GM12878 (cell line): Measurements from ENCODE around the gene COL25A1. TPM values are rescaled to one million over a fixed set of nuclear protein-coding genes. Genes with fewer than 3 reads are reported as not detected.

Experiments used
- ATAC-seq: fragments of 200-7000 bp; cut with Tn5 transposase; 3 replicates; pipeline ENCODE4 v1.9.1; 2020; ENCODE audit warnings: mild to moderate bottlenecking, moderate library complexity
- BruUV-seq: library from RNA; stranded (reverse); fragments of 400-500 nt; replicated peaks from 2 replicates; lab custom pipeline; 2021; lab: Mats Ljungman, UMichigan
- CTCF ChIA-PET: fragments of 300-600 bp; sonication (Branson Sonifier 250); formaldehyde crosslinking; extraction: SDS; loops from one replicate; lab custom pipeline; 2021; ENCODE audit warnings: inconsistent platforms; lab: Yijun Ruan, JAX
- POLR2A ChIA-PET: fragments of 350-600 bp; formaldehyde crosslinking; extraction: SDS; loops from one replicate; lab custom pipeline; 2021; ENCODE audit warnings: inconsistent platforms; lab: Charles Lee
- RAD21 ChIA-PET: fragments of 300-600 bp; sonication (Branson Sonifier 250); formaldehyde crosslinking; loops from one replicate; lab custom pipeline; 2023; ENCODE audit warnings: antibody characterized with exemption; ENCODE audit not compliant: unreplicated experiment; lab: Charles Lee
- SMC1A ChIA-PET: fragments of 300-600 bp; sonication (Branson Sonifier 250); formaldehyde crosslinking; loops from one replicate; lab custom pipeline; 2023; ENCODE audit not compliant: unreplicated experiment, uncharacterized antibody; lab: Charles Lee
- DNase-seq: peaks from one replicate; pipeline ENCODE4 v3.0.0-alpha.2; 2011; ENCODE audit warnings: low read depth, low spot score
- FAIRE-seq: peaks from 3 replicates; lab custom pipeline; 2011; peaks lifted over from hg19 to GRCh38; lab: Jason Lieb, UNC
- H2AFZ ChIP-seq: 2 replicates; pipeline ENCODE4 v1.6.0; 2011; ENCODE audit warnings: low read depth, low read length, control low read depth; ENCODE audit not compliant: control insufficient read depth
- H3K27ac ChIP-seq: 2 replicates; pipeline ENCODE4 v1.5.1; 2011; ENCODE audit warnings: control low read depth; ENCODE audit not compliant: control insufficient read depth, insufficient read depth
- H3K27me3 ChIP-seq, 2 experiments: replicated peaks in 1 of 2; 2 replicates each; pipeline versions ENCODE4 v1.6.0 to v1.6.1; 2011; ENCODE audit warnings: low read length in 1 of 2; ENCODE audit not compliant: control insufficient read depth in 2 of 2, insufficient read depth in 2 of 2
- H3K36me3 ChIP-seq, 2 experiments: 2 replicates each; pipeline ENCODE4 v1.5.1; 2011; ENCODE audit warnings: low read length in 1 of 2; ENCODE audit not compliant: control insufficient read depth in 2 of 2, insufficient read depth in 2 of 2
- H3K4me1 ChIP-seq: 2 replicates; pipeline ENCODE4 v1.6.1; 2011; ENCODE audit warnings: mild to moderate bottlenecking, low read length, moderate library complexity, mixed read lengths; ENCODE audit not compliant: control insufficient read depth, insufficient read depth
- H3K4me2 ChIP-seq: 2 replicates; pipeline ENCODE4 v1.6.0; 2011; ENCODE audit warnings: control low read depth; ENCODE audit not compliant: control insufficient read depth, insufficient read depth
- H3K4me3 ChIP-seq: fragments of 200-600 bp; sonication (generic); 2 replicates; pipeline ENCODE4 v1.5.1; 2016
- H3K79me2 ChIP-seq: 2 replicates; pipeline ENCODE4 v1.6.0; 2011; ENCODE audit warnings: low read length; ENCODE audit not compliant: control insufficient read depth, insufficient read depth
- H3K9ac ChIP-seq: 2 replicates; pipeline ENCODE4 v1.8.0; 2011; ENCODE audit warnings: low read length, control low read depth, mixed read lengths; ENCODE audit not compliant: control insufficient read depth, insufficient read depth
- H3K9me3 ChIP-seq: replicated peaks from 3 replicates; pipeline ENCODE4 v1.5.1; 2011; ENCODE audit warnings: mild to moderate bottlenecking, low read length; ENCODE audit not compliant: control insufficient read depth, insufficient read depth
- H4K20me1 ChIP-seq: 2 replicates; pipeline ENCODE4 v1.6.0; 2011; ENCODE audit not compliant: control insufficient read depth, insufficient read depth
- E4F1 ChIP-seq: fragments of 450-650 bp; IDR thresholded peaks from 2 replicates; pipeline ENCODE4 v1.6.1; 2018; ENCODE audit warnings: borderline replicate concordance, mild to moderate bottlenecking; ENCODE audit not compliant: partially characterized antibody
- GATAD2B ChIP-seq: fragments of 450-650 bp; conservative IDR thresholded peaks from 2 replicates; pipeline ENCODE4 v1.6.1; 2017; ENCODE audit warnings: low read depth, mild to moderate bottlenecking, moderate library complexity
- IKZF2 ChIP-seq, 2 experiments: fragments of 450-650 bp; IDR thresholded peaks; 2 replicates each; pipeline ENCODE4 v1.6.1; 2017; ENCODE audit warnings: mild to moderate bottlenecking in 2 of 2, moderate library complexity in 2 of 2
- MLLT1 ChIP-seq: fragments of 450-650 bp; IDR thresholded peaks from 2 replicates; pipeline ENCODE4 v1.6.1; 2016; ENCODE audit warnings: mild to moderate bottlenecking
- PML ChIP-seq: IDR thresholded peaks from 2 replicates; pipeline ENCODE4 v1.6.1; 2012; ENCODE audit warnings: low read length, inconsistent platforms
- POLR2A ChIP-seq: IDR thresholded peaks from 2 replicates; pipeline ENCODE4 v1.6.1; 2011; ENCODE audit warnings: low read depth, mild to moderate bottlenecking, low read length
- POU2F2 ChIP-seq: IDR thresholded peaks from 3 replicates; pipeline ENCODE4 v1.6.1; 2011; ENCODE audit warnings: low read depth, mild to moderate bottlenecking, low read length, borderline replicate concordance
- ZNF207 ChIP-seq: fragments of 450-650 bp; IDR thresholded peaks from 2 replicates; pipeline ENCODE4 v1.6.1; 2014; ENCODE audit warnings: antibody characterized with exemption, mild to moderate bottlenecking, borderline replicate concordance
- ZNF24 ChIP-seq: fragments of 450-650 bp; IDR thresholded peaks from 2 replicates; pipeline ENCODE4 v1.6.1; 2017; ENCODE audit warnings: antibody characterized with exemption, mild to moderate bottlenecking
- ZNF274 ChIP-seq: IDR thresholded peaks from one replicate; pipeline ENCODE4 v1.8.0; 2011; ENCODE audit not compliant: insufficient read length, insufficient read depth
- WGBS: methylation state at CpG from one replicate; pipeline ENCODE4 v1.1.6; 2016; ENCODE audit warnings: low lambda C conversion rate; ENCODE audit not compliant: insufficient replicate concordance, insufficient coverage; ENCODE audit errors: missing lambda C conversion rate; 5-methylcytosine and 5-hydroxymethylcytosine counted together
- in situ Hi-C: fragments of 300-500 bp; cut with MboI; formaldehyde crosslinking; loops from 9 replicates; pipeline ENCODE4 v1.14.3; 2018; ENCODE audit warnings: mixed read lengths
- intact Hi-C: fragments of 100-400 bp; cut with micrococcal nuclease; formaldehyde crosslinking; loops from one replicate; pipeline ENCODE4 v1.14.2; 2022; ENCODE audit not compliant: unreplicated experiment
- polyA plus RNA-seq, 11 experiments: library from polyadenylated mRNA; depleted of rRNA in 4 of 11; unstranded in 6 of 11; stranded (reverse) in 5 of 11; fragments of >200 nt; fragmentation: Nextera tagmentation in 4 of 11; fragmentation: Illumina TruSeq in 1 of 11; extraction: Ambion mirVana in 4 of 11; extraction: Trizol in 1 of 11; gene quantifications; 1 replicate in 1 of 11; 2 replicates in 10 of 11; pipeline versions ENCODE4 v1.2.1 to v1.2.3, GENCODE V29; 2011 to 2016; ENCODE audit warnings: inconsistent platforms in 2 of 11, missing spikeins in 2 of 11, low read depth in 1 of 11
- total RNA-seq, 4 experiments: library from RNA; depleted of rRNA in 3 of 4; stranded (reverse); fragments of >200 nt in 3 of 4; fragmentation: Illumina TruSeq in 1 of 4; extraction: Trizol in 1 of 4; gene quantifications; 2 replicates each; pipeline versions ENCODE4 v1.2.1 to v1.2.3, GENCODE V29; 2013 to 2021

COL25A1 gene
- total and polyA plus RNA-seq, 10 of the 15 experiments (the other 5 are each of a cell fraction or from before 2014, with no cell fraction given): 0.01 to 0.26 (median 0.12) TPM; not detected in 6

GRCh38 chr4:109235683-109236082 lies 66.8 kb downstream of the COL25A1 start:
- POLR2A ChIA-PET: interaction anchor here (0.7 kb wide), 1 partner anchor 39 kb away, joined by 3 read pairs; no protein-coding TSS in a partner anchor
- H3K79me2 ChIP-seq: no peaks in the 10 kb centered on the region
- no peaks in the 10 kb centered on the region for H3K36me3 ChIP-seq
- SMC1A ChIA-PET: interaction anchor here (0.6 to 2.1 kb wide), 9 partner anchors 8 to 1006 kb away, joined by 3 to 7 read pairs (median 4); no protein-coding TSS in a partner anchor
- no peaks in the 10 kb centered on the region for H3K4me1 ChIP-seq
- ATAC-seq (peak; percentile 38; the same call in 2 of the 3 replicates), FAIRE-seq (no peak), DNase-seq (no peak)
- in situ Hi-C loops (no loop called here), intact Hi-C loops (no loop called here)
- BruUV-seq: no TSS peak
- H3K4me3 ChIP-seq: no peak overlapping the region
- TF ChIP-seq PML (no peak), POLR2A (no peak), ZNF274 (no peak), IKZF2 (IDR thresholded peaks at IDR 0.05) (no peak), POU2F2 (no peak), E4F1 (no peak), ZNF207 (no peak), ZNF24 (no peak), GATAD2B (no peak), MLLT1 (no peak)
- 63% methylated on average over 1 of the region's 1 CpG for WGBS
- H3K9ac ChIP-seq: no peak overlapping the region
- no peak overlapping the region for H3K4me2 ChIP-seq
- H3K27me3 ChIP-seq: no peaks in the 10 kb centered on the region
- H3K9me3 ChIP-seq: no peaks in the 10 kb centered on the region
- H2AFZ ChIP-seq: no peak overlapping the region
- RAD21 ChIA-PET: interaction anchor here (1.0 to 1.3 kb wide), 3 partner anchors 10 to 58 kb away, joined by 3 to 4 read pairs (median 4); no protein-coding TSS in a partner anchor
- no peaks in the 10 kb centered on the region for H4K20me1 ChIP-seq
- CTCF ChIA-PET: interaction anchor here (0.9 to 1.2 kb wide), 3 partner anchors 47 to 170 kb away, joined by 3 to 5 read pairs (median 3); no protein-coding TSS in a partner anchor
- no peak overlapping the region for H3K27ac ChIP-seq
